HG03060 (cell line): ENCODE results near the gene DHX8.
"Not testable (repeated sequence)": the region's sequence is repeated elsewhere in the genome, so short reads cannot be mapped to it uniquely, and the experiment has no call there.

Experiments
- ATAC-seq: cut with Tn5 transposase; IDR thresholded peaks from one replicate; pipeline ENCODE4 v1.9.1; 2021; ENCODE audit warnings: low read depth, moderate number of reproducible peaks; ENCODE audit not compliant: unreplicated experiment

The DHX8 gene

GRCh38 chr17:43483674-43484551 lies at the start of gene DHX8:
Gene DHX8 (plus strand): TSS chr17:43483975. CDS start chr17:43484038, 63 bp downstream.
- peak; percentile 92 for ATAC-seq

DNA sequence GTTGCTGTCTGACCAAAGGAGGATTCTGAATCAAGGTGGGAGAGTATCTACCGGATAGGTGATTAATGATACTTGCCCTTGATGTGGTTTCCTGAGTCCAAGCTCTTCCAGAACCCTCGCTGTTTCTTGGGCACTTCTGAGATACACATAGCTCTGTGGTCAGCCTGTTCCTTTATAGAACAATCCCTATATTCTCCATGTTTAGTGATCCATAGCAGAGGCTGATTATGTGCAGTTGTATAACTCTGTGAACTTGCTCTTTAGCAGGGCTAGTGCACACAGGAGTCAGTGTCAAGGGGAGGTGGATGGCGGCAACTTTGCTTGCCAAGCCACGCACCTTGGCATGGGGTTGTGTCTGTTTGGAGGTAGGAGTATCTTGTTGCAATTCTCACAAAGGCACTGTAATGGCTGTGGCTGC lies 48.9 kb upstream of the DHX8 start:
- no peak for ATAC-seq

GRCh38 chr17:43437756-43438155 lies 46.0 kb upstream of the DHX8 start:
- no peak for ATAC-seq

- no peak for ATAC-seq
Measured at GRCh38 chr17:43438626-43439025, 45.1 kb upstream of the DHX8 start.

DNA sequence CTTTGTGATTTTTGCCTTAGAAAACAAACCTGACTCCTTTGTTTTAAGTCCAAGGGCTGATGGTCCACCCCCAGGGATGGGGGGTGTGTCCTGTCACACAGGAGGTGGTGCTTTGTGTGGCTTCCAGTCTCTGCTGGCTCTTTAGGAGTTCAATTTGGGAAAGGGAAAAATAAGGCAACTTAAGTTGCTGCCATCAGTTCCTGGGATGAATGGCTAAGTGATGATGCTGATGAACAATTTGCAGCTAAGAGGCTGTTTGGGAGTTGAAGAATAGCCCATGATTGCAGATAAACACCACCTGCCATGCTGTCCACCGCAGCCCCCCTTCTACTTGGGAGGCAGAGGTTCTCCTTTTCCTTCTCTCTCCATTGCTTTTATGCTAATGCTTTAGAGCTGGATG lies 44.7 kb upstream of the DHX8 start:
- no peak for ATAC-seq

- no peak for ATAC-seq
Measured at GRCh38 chr17:43442711-43443110, 41.1 kb upstream of the DHX8 start.

DNA sequence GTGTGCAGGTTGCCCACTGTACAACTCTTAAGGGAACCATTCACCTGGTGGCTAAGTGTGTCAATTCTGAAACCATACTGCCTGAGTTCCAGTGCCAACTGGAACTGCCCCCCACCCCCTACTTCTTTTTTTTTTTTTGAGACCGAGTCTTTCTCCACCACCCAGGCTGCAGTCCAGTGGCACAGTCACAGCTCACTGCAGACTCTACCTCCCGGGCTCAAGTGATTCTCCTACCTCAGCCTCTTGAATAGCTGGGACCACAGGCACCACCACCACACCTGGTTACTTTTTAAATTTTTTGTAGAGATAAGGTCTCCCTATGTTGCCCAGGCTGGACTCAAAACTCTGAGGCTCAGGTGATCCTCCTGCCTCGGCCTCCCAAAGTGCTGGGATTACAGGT lies 40.4 kb upstream of the DHX8 start:
- ATAC-seq: no peak

- ATAC-seq: no peak
Measured at GRCh38 chr17:43444223-43445008, 39.4 kb upstream of the DHX8 start.

GRCh38 chr17:43445009-43445589 lies 38.7 kb upstream of the DHX8 start:
- no peak for ATAC-seq

DNA sequence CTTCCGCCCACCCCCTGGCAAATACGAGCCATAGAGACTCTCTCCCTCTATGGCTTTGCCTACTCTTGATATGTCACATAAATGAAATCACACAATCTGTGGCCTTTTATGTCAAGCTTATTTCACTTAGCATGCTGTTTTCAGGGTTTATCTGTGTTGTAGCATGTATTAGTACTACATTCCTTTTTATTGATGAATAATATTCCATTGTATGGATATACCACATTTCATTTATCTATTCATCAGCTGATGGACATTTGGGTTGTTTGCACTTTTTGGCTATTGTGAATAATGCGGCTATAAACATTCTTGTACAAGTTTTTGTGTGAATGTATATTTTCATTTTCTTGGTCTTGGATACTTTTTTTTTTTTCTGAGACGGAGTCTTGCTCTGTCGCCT lies 37.0 kb upstream of the DHX8 start:
- no peak for ATAC-seq

DNA sequence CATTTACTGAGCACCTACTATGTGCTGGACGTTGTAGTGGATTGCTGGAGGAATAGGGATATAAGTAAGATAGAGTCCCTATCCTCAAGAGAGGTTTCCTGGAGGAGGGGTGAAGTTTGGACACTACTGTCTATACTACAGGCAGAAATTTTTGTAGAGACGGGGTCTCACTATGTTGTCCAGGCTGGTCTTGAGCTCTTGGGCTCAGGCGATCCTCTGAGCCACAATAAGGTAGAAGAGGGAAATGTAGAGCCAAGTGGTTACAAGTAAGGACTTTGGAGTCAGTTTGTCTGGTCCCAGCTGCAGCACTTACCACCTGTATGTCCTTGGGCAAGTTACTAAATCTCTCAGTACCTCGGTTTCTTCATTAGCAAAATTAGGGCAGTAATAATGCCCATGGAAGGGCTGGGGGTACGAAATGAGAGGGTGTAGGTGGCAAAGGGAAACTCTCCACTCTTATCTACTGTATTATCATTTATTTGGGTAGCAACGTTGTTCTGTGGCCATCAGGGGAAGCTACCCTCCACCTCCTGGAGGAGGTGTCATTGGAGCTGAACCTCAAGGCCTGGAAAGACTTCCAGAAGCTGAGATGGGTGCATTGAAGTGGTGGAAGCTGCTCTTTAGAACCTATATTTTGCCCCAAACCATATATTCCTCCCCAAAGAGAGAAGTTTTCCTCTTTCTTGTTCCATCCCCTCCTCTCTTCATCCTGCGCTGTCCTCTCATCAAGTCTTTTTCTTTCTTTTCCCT lies 34.9 kb upstream of the DHX8 start:
- ATAC-seq: no peak

GRCh38 chr17:43449470-43450248 lies 34.1 kb upstream of the DHX8 start:
- ATAC-seq: no peak

DNA sequence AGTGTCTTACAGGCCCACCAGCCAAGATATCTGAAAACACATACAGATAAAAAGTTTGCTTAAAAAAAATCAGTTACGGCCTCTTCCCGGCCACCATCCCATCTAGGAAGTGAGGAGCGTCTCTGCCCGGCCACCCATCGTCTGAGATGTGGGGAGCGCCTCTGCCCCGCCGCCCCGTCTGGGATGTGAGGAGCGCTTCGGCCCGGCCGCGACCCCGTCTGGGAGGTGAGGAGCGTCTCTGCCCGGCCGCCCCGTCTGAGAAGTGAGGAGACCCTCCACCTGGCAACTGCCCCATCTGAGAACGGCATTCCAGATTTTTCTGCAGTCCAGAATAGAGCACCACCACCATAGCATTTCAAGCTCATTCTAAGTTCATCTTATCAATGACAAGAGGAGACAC lies 33.0 kb upstream of the DHX8 start:
- ATAC-seq: not testable (repeated sequence)

DNA sequence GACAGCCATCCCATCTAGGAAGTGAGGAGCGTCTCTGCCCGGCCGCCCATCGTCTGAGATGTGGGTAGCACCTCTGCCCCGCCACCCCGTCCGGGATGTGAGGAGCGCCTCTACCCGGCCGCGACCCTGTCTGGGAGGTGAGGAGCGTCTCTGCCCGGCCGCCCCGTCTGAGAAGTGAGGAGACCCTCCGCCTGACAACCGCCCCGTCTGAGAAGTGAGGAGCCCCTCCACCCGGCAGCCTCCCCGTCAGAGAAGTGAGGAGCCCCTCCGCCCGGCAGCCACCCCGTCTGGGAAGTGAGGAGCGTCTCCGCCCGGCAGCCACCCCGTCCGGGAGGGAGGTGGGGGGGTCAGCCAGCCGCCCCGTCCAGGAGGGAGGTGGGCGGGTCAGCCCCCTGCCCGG lies 32.0 kb upstream of the DHX8 start:
- not testable (repeated sequence) for ATAC-seq

- ATAC-seq: no peak
Measured at GRCh38 chr17:43453331-43453812, 30.4 kb upstream of the DHX8 start.

DNA sequence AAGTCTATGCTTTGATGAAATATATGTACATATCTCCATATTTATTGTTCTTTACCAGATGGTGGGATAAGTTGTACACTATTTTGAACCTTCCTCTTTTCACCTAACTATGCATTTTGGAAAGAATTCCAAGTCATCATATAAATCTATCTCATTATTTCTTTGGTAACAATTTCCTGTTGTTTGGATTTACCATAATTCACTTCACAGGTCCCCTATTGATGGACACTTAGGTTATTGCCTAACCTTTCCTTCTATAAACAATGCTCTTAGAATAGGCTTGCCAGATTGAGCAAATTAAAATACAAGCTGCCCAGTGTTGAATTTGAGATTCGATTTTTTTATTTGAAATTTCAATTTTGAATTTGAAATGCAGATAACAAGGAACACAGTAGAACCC lies 28.9 kb upstream of the DHX8 start:
- no peak for ATAC-seq

- no peak for ATAC-seq
Measured at GRCh38 chr17:43456029-43456428, 27.7 kb upstream of the DHX8 start.

DNA sequence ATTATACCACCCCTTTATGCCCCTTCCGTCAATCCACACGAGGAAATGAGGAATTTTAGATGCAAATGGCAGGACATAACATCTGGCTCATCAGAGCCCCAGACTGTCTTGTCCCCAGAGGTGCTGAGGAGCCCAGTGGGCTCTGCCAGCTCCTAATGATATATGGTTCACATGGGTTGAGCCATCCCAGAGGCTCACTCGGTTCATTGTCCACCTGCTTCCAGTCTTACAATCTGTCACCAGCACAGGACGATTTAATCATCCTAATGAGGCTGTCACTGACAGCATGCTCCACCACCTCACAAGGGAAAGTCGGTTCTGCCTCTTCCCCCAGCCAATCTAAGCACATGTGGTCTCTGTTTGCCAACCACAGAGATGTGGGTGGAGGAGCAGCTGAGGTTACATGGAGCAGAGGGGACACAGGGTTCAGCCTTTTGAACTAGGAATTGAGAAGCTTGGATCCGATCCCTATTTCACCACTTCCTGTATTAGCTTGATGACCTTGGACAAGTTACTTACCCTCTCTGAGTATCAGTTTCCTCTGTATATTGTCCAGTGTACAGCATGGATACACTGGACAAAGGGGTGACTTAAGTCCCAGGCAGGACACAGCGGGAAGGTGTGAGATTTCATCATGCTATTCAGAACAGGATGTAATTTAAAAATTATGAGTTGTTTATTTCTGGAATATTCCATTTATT lies 27.0 kb upstream of the DHX8 start:
- no peak for ATAC-seq

DNA sequence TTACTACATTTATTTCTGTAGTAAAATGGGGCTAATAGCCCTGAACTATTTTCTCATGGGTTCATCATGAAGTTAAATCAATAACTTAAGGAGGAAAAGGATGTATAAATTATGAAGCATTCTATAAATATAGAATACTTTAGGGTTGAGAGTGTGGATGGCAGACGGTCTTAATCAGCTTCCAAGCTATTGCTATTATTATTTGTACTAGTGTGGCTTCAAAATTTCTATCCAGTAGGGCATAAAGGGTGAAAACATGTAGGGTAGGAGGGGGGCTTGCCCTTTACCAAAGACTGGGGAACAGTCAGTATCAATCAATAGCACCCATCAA lies 26.4 kb upstream of the DHX8 start:
- ATAC-seq: no peak
